ENCODE results near the gene INTS1. TPM values are rescaled to one million over a fixed set of nuclear protein-coding genes. Genes with fewer than 3 reads are reported as not detected.

Gene INTS1
- total and polyA plus RNA-seq, 2 donors (not counting 1 experiment from before 2014, with no cell fraction given) = 128 to 160 TPM

DNA sequence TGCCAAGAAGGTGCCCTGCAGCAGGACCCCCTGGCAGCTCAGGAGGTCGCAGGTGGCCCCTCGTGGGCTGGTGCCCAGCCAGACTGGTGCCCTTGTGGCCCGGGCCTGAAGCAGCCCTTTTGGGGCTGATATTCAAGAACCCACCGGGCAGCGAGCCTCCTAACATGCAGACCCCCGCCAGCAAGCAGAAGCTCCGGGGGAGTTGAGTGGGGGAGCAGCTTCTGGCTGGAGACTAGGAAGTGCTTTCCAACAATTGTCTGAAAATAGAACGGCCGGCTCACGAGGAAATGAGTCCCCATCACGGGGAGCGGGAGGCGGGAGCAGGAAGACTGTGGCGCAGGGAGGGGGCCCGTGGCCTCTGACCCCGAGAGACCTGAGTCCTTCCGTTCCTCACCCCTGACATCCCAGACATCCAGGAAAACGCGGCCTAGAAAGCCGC is 9.5 kb upstream of the INTS1 start:
- Histone ChIP-seq H2AFZ (ENCODE audit: insufficient read depth, low read depth, low read length, poor library complexity, severe bottlenecking) (peak overlapping the region; percentile 81), H3K9ac (ENCODE audit: low read length) (peak overlapping the region; percentile 45), H4K20me1 (ENCODE audit: control insufficient read depth, insufficient read depth, low read length, poor library complexity, severe bottlenecking) (no peaks in the 10 kb centered on the region), H3K79me2 (ENCODE audit: control insufficient read depth, insufficient read depth, low read length) (no peaks in the 10 kb centered on the region), H3K4me3 (ENCODE audit: control extremely low read depth in 1 of 5, extremely low read depth in 1 of 5, insufficient read depth in 1 of 5, low read depth in 2 of 5, low read length in 4 of 5) (peak overlapping the region in 2 of 5 experiments; percentile 18 to 50), H3K4me1 (ENCODE audit: control insufficient read depth in 2 of 2, insufficient read depth in 2 of 2, low read length in 2 of 2) (peaks cover 36 to 45% of the 10 kb centered on the region in 2 donors), H3K27ac (ENCODE audit: low read length in 2 of 2) (no peak overlapping the region), H3K4me2 (replicated peaks; ENCODE audit: low read depth, low read length, poor library complexity, severe bottlenecking) (peak overlapping the region; percentile 92), H3K27me3 (replicated peaks in 1 of 4; ENCODE audit: control extremely low read depth in 1 of 4, control insufficient read depth in 3 of 4, insufficient read depth in 4 of 4, low read length in 3 of 4) (peaks cover 0 to 2% (median 0%) of the 10 kb centered on the region in 4 experiments), H3K36me3 (replicated peaks in 1 of 2; ENCODE audit: control extremely low read depth in 1 of 2, control insufficient read depth in 1 of 2, extremely low read depth in 1 of 2, insufficient read depth in 2 of 2, low read length in 1 of 2) (no peaks in the 10 kb centered on the region), H3K9me3 (ENCODE audit: control extremely low read depth in 1 of 3, control insufficient read depth in 2 of 3, insufficient read depth in 1 of 3, low read length in 2 of 3) (peaks cover 0 to 7% (median 0%) of the 10 kb centered on the region in 3 donors)
- no peak for TF ChIP-seq EZH2 (IDR thresholded peaks at IDR 0.05; ENCODE audit: borderline replicate concordance, insufficient read depth, low read depth, low read length, poor library complexity, severe bottlenecking)
- TF ChIP-seq, protein P1, sequence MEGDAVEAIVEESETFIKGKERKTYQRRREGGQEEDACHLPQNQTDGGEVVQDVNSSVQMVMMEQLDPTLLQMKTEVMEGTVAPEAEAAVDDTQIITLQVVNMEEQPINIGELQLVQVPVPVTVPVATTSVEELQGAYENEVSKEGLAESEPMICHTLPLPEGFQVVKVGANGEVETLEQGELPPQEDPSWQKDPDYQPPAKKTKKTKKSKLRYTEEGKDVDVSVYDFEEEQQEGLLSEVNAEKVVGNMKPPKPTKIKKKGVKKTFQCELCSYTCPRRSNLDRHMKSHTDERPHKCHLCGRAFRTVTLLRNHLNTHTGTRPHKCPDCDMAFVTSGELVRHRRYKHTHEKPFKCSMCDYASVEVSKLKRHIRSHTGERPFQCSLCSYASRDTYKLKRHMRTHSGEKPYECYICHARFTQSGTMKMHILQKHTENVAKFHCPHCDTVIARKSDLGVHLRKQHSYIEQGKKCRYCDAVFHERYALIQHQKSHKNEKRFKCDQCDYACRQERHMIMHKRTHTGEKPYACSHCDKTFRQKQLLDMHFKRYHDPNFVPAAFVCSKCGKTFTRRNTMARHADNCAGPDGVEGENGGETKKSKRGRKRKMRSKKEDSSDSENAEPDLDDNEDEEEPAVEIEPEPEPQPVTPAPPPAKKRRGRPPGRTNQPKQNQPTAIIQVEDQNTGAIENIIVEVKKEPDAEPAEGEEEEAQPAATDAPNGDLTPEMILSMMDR (IDR thresholded peaks at IDR 0.05) = no peak
- POLR2A ChIA-PET = interaction anchor here (1.5 kb wide), 1 partner anchor 20 kb away, joined by 3 read pairs; no protein-coding TSS in a partner anchor
- intact Hi-C loops (cut with micrococcal nuclease) = loop anchor here (1.0 to 2.0 kb wide), 2 partner anchors 9 to 17 kb away; partner anchors contain the start of genes INTS1 and MAFK
- Mint-ChIP-seq H3K9me3 (ENCODE audit: insufficient read depth) (no peaks in the 10 kb centered on the region), H3K4me1 (peaks cover 31% of the 10 kb centered on the region), H3K27ac (peak overlapping the region; percentile 86), H3K4me3 (peak overlapping the region; percentile 78), H3K27me3 (no peaks in the 10 kb centered on the region)
- ATAC-seq (ENCODE audit: low read depth) (no peak), DNase-seq (no peak)
- 19% methylated on average over 17 of the region's 20 CpGs for WGBS (ENCODE audit: insufficient coverage)
- CTCF ChIA-PET = interaction anchor here (0.6 to 1.3 kb wide), 4 partner anchors 9 to 61 kb away, joined by 3 to 5 read pairs (median 4); partner anchors contain the start of gene INTS1

Measured in B cell (primary cell).